Measurements from ENCODE around the gene OCIAD2. TPM values are rescaled to one million over a fixed set of nuclear protein-coding genes. Genes with fewer than 3 reads are reported as not detected.
A peak's percentile ranks its signal among the peaks of the same experiment; 100 is the strongest.

OCIAD2 gene
- total RNA-seq, 1 donor, result 7.6 TPM

DNA sequence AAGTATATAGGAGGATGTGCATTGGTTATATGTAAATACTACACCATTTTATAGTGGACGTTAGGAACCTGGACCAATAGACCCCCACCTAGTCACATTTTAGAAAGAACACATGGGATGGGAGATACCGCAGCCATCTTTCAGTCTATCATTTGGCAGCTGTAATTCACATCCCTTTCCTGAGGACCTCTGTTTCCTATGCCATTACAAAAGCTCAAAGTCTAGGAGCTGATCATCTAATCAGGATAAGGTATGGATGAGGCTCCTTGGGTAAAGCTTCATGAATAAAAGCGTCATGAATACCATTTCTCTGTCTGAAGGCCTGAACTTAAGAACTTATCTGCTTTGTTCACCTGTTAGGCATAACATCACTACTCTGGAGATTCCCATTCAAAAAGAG is 44.5 kb downstream of the OCIAD2 start:
- H4K20me1 ChIP-seq (ENCODE audit: insufficient read depth, low read length), result no peaks in the 10 kb centered on the region
- no peak for DNase-seq (ENCODE audit: insufficient read length, low spot score, missing footprints)
- no peak overlapping the region for H3K4me3 ChIP-seq (ENCODE audit: insufficient read depth, low read length)
- TF ChIP-seq, protein P1, sequence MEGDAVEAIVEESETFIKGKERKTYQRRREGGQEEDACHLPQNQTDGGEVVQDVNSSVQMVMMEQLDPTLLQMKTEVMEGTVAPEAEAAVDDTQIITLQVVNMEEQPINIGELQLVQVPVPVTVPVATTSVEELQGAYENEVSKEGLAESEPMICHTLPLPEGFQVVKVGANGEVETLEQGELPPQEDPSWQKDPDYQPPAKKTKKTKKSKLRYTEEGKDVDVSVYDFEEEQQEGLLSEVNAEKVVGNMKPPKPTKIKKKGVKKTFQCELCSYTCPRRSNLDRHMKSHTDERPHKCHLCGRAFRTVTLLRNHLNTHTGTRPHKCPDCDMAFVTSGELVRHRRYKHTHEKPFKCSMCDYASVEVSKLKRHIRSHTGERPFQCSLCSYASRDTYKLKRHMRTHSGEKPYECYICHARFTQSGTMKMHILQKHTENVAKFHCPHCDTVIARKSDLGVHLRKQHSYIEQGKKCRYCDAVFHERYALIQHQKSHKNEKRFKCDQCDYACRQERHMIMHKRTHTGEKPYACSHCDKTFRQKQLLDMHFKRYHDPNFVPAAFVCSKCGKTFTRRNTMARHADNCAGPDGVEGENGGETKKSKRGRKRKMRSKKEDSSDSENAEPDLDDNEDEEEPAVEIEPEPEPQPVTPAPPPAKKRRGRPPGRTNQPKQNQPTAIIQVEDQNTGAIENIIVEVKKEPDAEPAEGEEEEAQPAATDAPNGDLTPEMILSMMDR (IDR thresholded peaks at IDR 0.05; ENCODE audit: extremely low read depth, low read depth, low read length), result no peak
- H3K4me2 ChIP-seq (ENCODE audit: insufficient read depth, low read length), result no peak overlapping the region
- no peaks in the 10 kb centered on the region for H3K4me1 ChIP-seq (ENCODE audit: insufficient read depth, low read length)
- no peaks in the 10 kb centered on the region for H3K79me2 ChIP-seq (ENCODE audit: insufficient read depth, low read length)
- H3K36me3 ChIP-seq (ENCODE audit: insufficient read depth, low read length), result peaks cover 11% of the 10 kb centered on the region
- no peaks in the 10 kb centered on the region for H3K27me3 ChIP-seq (ENCODE audit: insufficient read depth, low read length)
- H2AFZ ChIP-seq (ENCODE audit: low read length), result no peak overlapping the region
- H3K27ac ChIP-seq (ENCODE audit: low read depth, low read length), result no peak overlapping the region
- H3K9me3 ChIP-seq (ENCODE audit: low read depth, low read length), result no peaks in the 10 kb centered on the region

DNA sequence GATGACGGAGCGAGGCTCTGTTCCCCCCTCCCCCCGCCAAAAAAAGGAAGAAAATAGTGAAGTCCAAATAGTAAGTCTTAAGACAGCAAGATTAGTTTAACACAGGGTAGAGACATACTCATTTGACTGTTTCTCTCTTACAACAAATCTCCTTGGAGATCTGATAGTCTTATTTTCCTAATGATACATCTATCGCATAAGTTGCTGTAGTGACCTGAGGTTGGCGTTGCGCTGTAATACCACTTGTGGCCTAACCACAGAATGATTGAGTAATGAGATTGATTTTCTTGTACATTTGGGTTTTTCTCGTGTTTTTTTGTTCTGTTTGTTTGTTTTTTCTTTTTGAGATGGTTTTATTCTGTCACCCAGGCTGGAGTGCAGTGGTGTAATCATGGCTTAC is 48.4 kb downstream of the OCIAD2 start:
- H3K4me3 ChIP-seq (ENCODE audit: insufficient read depth, low read length), result no peak overlapping the region
- H3K27ac ChIP-seq (ENCODE audit: low read depth, low read length), result no peak overlapping the region
- H3K27me3 ChIP-seq (ENCODE audit: insufficient read depth, low read length), result no peaks in the 10 kb centered on the region
- no peaks in the 10 kb centered on the region for H4K20me1 ChIP-seq (ENCODE audit: insufficient read depth, low read length)
- H3K4me2 ChIP-seq (ENCODE audit: insufficient read depth, low read length), result no peak overlapping the region
- H2AFZ ChIP-seq (ENCODE audit: low read length), result no peak overlapping the region
- H3K9me3 ChIP-seq (ENCODE audit: low read depth, low read length), result no peaks in the 10 kb centered on the region
- H3K4me1 ChIP-seq (ENCODE audit: insufficient read depth, low read length), result no peaks in the 10 kb centered on the region
- TF ChIP-seq, protein P1 (IDR thresholded peaks at IDR 0.05; ENCODE audit: extremely low read depth, low read depth, low read length), result no peak
- H3K79me2 ChIP-seq (ENCODE audit: insufficient read depth, low read length), result no peaks in the 10 kb centered on the region
- DNase-seq (ENCODE audit: insufficient read length, low spot score, missing footprints), result peak; percentile 3
- H3K36me3 ChIP-seq (ENCODE audit: insufficient read depth, low read length), result peaks cover 36% of the 10 kb centered on the region

DNA sequence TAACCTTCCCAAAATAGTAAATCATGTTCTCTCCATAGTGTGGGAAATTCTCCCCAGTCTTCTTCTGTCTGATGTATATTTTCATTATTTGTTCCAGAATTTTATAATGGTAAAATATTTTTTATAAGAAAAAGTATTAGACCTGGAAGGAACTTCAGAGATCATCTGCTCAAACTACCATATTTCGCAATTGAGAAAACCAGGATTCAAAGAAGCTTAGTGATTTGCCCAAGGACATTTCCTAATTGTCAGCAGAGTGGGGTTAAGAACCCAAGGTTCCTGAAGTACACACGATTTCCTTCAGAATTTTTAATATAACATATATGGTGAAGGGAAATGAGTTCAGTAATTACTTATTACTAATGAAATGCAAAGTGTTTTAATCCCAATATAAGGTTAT is 51.6 kb downstream of the OCIAD2 start:
- Histone ChIP-seq H3K27ac (ENCODE audit: low read depth, low read length) (no peak overlapping the region), H3K27me3 (ENCODE audit: insufficient read depth, low read length) (no peaks in the 10 kb centered on the region), H3K36me3 (ENCODE audit: insufficient read depth, low read length) (peaks cover 49% of the 10 kb centered on the region), H3K9me3 (ENCODE audit: low read depth, low read length) (no peaks in the 10 kb centered on the region), H3K79me2 (ENCODE audit: insufficient read depth, low read length) (no peaks in the 10 kb centered on the region), H3K4me2 (ENCODE audit: insufficient read depth, low read length) (no peak overlapping the region), H3K4me1 (ENCODE audit: insufficient read depth, low read length) (no peaks in the 10 kb centered on the region), H4K20me1 (ENCODE audit: insufficient read depth, low read length) (no peaks in the 10 kb centered on the region), H3K4me3 (ENCODE audit: insufficient read depth, low read length) (no peak overlapping the region), H2AFZ (ENCODE audit: low read length) (no peak overlapping the region)
- TF ChIP-seq, protein P1 (IDR thresholded peaks at IDR 0.05; ENCODE audit: extremely low read depth, low read depth, low read length), result no peak
- DNase-seq (ENCODE audit: insufficient read length, low spot score, missing footprints), result no peak

DNA sequence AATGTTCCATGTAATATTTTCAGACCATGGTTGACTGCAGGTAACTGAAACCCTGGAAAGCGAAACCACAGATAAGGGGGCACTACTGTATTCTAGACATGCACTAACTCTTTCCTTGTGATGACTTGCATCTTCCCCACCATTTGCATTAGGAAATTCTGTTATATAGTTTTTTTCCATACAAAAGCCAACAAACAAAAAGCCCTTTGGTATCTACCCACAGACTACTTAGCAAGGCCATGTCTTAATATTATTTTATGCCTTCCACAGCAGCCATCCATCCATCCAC is 52.2 kb downstream of the OCIAD2 start:
- H3K4me3 ChIP-seq (ENCODE audit: insufficient read depth, low read length), result no peak overlapping the region
- H3K4me1 ChIP-seq (ENCODE audit: insufficient read depth, low read length), result no peaks in the 10 kb centered on the region
- TF ChIP-seq, protein P1 (IDR thresholded peaks at IDR 0.05; ENCODE audit: extremely low read depth, low read depth, low read length), result no peak
- no peak overlapping the region for H2AFZ ChIP-seq (ENCODE audit: low read length)
- peaks cover 52% of the 10 kb centered on the region for H3K36me3 ChIP-seq (ENCODE audit: insufficient read depth, low read length)
- no peak overlapping the region for H3K27ac ChIP-seq (ENCODE audit: low read depth, low read length)
- H3K9me3 ChIP-seq (ENCODE audit: low read depth, low read length), result no peaks in the 10 kb centered on the region
- H4K20me1 ChIP-seq (ENCODE audit: insufficient read depth, low read length), result no peaks in the 10 kb centered on the region
- H3K4me2 ChIP-seq (ENCODE audit: insufficient read depth, low read length), result no peak overlapping the region
- no peaks in the 10 kb centered on the region for H3K27me3 ChIP-seq (ENCODE audit: insufficient read depth, low read length)
- DNase-seq (ENCODE audit: insufficient read length, low spot score, missing footprints), result no peak
- no peaks in the 10 kb centered on the region for H3K79me2 ChIP-seq (ENCODE audit: insufficient read depth, low read length)
